Smooth muscle cell of the brain vasculature (primary cell): Measurements from ENCODE around the gene BTBD3.

Experiments
- DNase-seq: peaks from one replicate; pipeline ENCODE4 v3.0.0-alpha.2; 2012; ENCODE audit warnings: low read depth, low spot score

The BTBD3 gene

DNA sequence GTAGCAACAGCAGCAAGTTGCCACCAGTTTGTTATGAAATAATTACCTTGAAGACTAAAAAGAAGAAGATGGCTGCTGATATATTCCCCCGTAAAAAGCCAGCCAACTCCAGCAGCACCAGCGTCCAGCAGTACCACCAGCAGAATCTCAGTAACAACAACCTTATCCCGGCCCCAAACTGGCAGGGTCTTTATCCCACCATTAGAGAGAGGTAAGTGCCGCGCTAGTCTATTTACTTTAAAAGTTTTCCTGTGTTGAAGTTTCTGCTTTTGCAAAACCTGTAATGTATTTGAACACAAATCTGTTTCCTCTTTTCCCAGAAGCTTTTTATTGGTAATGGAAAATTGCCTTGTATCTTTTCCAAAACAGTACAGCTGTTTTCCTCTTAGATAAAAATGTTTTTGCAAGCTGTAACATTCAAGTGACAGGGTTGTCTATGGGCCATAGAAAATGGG, 725 bp downstream of the BTBD3 start:
- no peak for DNase-seq

DNA sequence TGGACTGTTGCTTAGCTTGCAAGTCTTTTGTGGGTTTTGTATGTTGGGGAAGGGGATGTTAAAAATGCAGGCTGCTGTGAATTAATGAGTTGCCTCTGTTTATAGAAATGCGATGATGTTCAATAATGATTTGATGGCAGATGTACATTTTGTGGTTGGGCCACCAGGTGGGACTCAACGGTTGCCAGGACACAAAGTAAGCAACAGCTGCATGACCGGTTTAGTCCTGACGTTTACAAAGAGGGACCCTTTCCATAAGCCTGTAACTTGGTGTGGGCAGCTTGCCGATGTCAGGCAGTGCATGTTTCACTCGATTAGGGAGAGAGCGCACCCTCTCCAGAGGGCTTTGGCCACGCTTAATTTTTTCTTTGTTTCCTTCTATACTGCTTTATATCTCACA, 1.3 kb downstream of the BTBD3 start:
- no peak for DNase-seq

DNA sequence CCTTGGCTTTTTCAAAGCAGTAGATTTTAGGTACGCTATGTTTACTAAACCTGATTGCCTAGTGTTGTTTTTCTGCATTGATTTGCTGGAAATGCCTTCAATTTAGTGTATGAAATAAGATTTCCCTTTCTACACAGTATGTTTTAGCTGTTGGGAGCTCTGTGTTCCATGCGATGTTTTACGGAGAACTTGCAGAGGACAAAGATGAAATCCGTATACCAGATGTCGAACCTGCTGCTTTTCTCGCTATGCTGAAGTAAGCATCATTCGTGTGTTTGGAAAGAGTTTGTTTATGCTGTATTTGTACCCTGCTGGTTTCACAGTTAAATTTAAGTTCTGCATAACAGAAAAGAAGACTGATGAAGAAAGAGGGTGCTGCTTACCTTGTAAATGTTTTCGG, 1.9 kb downstream of the BTBD3 start:
- no peak for DNase-seq

DNA sequence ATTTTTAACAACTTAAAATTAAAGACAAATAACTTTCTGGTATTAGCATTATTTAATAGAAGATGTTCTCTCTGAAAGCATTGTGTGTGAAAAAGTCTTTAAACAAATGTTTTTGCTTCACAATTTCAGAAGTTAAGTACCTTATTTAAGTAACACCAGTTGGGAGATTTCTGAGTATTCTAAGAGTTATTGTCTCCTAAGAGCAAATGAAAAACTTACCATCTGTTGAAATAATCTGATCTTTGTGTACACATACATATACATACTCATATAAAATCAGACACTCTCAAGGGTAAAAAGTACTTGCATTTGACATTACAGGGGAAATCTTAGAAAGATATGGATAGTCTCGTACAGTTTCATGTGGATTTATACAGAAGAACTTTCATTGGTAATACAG, 2.4 kb downstream of the BTBD3 start:
- no peak for DNase-seq

DNA sequence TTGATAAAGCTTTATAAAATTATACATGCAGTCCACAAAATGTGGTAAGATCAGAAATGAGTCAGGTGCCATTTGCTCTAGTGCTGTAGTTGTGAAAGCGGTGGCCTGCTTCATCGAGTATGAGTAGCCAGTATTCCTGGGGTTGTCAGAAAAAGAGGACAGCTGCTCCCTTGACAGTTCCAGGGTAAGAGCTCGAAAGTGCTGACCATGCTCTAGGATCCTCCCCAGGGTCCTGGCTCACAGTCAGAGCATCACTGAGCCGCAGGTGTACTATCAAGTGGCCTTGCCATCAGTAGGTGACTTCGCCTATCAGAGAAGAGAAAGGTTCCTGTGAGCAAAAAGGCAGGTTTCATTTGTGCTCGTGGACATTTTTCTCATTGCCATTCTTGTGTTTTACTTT, 3.6 kb downstream of the BTBD3 start:
- DNase-seq, result no peak

DNA sequence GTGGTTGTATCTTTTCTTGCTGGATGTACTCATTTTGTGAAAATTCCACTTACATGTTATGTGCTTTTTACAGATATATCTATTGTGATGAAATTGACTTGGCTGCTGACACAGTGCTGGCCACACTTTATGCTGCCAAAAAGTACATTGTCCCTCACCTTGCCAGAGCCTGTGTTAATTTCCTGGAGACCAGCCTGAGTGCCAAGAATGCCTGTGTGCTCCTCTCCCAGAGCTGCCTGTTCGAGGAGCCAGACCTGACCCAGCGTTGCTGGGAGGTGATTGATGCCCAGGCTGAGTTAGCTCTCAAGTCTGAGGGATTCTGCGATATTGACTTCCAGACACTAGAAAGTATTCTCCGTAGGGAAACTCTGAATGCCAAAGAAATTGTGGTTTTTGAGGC, 4.9 kb downstream of the BTBD3 start:
- DNase-seq, result no peak

DNA sequence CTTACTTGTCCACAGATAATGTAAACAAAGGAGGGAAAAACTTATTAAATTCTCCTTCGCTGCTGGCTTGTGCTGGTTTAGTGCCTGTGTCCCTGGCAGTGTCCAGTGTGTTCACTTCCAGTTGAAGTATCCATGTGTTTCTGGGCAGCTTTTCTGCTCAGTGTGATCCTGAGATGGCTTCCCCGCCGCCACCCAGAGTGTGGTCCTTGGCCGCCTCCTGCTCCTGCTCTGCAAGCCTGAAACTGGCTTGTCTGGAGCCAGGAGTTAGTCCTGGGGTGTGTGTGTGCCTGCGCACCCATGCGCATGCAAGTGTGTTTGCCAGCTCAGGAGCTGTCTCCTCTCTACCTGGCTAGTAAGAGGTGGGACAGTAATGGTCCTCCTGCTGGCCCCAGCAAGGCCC, 7.2 kb downstream of the BTBD3 start:
- no peak for DNase-seq

DNA sequence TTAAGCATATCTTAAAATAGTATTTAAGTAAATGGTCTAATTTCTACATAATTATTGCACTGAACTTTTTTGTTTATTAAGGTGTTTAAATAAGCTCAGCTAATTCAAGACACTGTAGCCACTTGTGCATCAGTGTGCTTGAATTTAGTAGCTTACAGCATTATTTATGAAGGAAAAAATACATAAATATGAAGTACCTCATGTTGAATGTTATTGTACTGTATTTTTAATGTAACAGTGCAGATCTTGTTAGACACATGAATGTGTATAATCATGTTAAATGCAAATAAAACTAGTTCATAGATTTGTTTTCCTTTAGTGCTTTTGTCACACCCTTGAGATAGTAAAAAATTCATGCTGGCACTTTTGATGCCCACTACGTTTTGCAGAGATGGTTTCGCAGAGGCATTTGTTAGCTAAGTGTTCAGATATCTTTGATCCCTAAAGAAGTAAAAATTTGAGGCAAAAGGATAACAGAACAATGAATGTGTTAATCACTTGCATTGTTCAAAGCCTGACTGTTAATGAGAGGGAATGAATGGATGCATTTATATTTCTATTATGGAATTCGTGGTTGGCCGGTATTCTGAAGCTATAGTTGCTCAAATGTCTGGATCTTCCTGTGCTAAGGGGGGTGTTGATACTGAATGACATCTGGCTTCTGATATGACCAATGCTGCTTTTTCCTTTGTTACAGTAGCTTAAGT, 8.8 kb downstream of the BTBD3 start:
- DNase-seq, result no peak

DNA sequence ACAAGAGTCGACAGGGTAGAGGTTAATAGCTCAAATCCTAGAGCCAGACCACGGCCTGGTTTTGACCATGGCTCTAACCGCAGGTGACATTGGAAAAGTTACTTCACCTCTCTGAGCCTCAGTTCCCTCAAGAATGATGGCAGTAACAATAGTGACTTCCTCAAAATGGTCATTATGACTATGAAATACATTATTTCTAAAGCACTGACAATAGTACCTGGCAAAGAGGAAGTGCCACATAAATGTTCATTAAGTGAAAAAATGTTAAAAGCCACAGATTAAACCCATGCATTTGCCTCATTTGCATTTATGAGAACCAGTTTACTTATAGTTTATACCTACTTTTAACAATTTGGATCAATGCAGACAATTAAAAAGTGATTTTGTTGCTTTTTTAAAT, 12.3 kb downstream of the BTBD3 start:
- DNase-seq, result no peak

DNA sequence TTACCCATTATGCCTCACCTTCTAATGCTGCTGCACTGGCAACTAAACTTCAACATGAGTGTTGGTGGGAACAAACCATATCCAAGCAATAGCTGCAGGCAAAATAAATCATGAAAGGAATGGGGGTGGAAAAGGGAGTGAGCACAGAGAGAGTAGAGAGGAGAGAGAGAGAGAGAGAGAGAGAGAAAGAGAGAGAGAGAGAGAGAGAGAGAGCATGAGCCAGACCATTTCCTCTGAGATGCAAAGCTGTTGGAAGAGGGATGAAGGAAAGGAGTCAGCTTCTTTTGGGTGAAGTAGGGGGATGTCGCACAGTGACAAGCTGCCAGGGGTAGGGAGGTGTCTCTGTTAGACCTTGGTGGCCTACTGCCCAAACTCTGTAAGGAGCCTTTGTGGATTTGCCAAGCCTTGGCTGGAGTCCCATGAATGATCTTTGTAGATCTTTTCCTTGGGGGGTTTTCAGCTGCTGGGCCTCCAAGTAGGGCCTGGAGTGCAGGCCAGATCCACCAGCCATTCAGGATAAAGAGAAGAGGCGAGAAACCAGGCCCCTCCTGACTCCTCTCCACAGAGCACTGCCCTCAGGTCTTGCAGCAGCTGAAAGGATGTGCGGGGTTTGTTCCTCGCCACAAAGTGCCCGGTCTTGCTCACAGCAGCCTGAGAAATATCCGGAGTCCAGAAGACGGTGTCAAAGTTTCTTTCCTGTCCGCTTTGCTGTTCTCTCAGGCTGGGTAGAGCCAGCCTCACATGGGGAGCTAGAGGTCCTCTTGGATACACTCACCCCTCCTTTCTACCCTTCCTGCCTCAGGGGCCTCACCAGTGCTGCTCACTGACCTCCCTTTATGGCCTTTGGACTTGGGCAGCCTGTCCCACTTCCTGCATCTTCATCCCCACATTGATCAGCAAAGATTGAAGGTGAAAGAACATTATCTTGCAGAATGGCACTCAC, 17.8 kb downstream of the BTBD3 start:
- DNase-seq, result no peak

DNA sequence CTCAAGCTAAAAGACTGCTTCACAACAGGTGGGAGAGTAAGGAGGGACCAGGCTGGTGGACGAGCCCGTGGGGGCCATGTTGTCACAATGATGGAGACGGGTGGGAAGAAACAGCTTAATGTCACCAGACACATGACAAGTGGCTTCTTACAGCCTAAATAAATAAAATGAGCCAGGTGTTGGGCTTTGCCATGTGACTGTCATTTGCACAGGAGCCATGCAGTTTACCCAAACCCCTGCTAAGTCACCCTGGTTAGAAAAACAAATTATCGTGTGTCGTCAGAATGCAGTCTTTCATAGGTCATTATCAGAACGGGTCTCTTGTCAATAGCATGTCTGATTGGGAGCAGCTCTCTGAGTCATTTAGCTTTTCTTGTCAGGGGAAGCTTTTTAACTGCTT, 18.5 kb downstream of the BTBD3 start:
- DNase-seq, result no peak

DNA sequence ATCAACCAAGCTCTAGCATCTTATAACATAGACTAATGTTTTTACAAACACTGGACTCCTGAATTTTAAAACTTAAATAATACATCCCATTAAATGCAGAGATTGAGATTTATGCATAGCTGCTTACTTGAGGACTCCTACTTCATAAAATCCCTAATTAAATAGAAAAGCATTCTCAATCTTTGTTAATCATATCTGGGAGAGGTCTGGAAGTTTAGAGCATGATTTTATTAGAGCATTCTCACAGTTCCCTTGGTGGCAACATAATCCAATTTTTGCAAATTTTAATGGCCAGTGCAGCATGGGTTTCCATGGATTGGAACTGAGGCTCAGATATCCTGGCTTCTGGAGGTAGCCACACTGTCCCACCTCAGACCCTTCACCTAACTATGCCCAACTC, 19.5 kb downstream of the BTBD3 start:
- no peak for DNase-seq

DNA sequence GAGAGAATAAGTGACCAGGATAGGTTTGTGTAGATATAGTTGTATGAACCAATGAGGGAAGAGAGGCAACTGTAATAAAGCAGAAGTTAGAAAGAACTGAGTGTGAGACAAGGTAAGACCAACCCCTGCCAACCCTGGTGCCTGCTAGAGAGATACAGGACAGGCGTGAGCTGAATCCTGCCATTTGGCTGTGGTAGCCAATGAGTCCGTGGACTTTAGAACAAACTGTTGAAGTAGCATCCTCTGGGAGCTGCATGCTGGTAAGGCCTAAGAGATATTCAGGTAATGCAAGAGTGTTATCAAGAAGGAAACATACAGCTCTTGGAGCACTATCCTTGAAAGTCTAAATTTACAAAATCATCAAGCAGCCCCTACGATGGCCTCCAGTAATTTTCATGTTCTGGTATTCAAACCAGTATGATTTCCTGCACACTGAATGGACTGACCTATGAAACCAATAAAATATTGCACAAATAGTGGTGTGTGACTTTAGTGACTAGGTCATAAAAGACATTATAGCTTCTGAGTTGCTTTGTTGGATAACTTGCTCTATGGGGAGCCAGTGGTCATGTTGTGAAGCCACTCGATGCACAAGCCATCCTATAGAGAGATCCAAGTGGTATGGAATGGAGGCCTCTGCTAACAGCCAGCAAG, 24.0 kb downstream of the BTBD3 start:
- DNase-seq, result no peak

DNA sequence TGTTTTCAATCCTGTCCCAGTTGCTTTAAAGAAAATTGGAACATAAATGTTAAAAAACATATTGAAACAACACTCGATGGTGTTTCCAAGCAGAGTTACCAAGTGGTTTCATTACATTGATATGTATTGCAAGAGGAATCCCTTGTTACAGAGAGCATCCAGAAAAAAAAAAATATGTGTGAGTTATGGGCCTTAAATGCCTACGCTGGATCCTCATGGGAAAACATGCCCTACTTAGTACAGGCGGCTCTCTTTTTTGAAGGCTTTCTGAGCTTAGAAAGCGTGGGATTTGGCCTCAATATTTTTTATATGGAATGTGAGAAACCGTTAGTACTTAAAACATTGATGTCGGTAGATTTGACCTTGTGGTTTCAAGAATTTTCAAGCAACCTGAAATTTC, 26.1 kb downstream of the BTBD3 start:
- DNase-seq, result no peak

DNA sequence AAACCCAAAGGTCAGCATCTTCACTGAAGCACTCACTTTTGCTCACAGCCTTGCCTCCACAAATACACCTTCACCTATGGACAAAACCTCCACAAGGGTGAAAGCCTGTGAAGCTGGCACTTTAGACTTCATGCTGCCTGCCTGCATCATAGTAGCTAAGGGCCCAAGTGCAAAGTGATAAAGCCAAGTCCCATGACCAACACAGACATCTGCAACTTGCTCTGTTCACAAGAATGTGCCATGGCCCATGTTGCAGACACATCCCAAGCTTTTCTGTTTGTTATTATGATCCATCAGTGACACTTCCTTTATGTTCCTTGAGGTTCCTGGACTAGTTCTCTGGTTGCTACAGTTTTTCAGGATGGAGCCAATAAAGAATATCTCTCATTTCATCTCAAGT, 31.1 kb downstream of the BTBD3 start:
- no peak for DNase-seq

DNA sequence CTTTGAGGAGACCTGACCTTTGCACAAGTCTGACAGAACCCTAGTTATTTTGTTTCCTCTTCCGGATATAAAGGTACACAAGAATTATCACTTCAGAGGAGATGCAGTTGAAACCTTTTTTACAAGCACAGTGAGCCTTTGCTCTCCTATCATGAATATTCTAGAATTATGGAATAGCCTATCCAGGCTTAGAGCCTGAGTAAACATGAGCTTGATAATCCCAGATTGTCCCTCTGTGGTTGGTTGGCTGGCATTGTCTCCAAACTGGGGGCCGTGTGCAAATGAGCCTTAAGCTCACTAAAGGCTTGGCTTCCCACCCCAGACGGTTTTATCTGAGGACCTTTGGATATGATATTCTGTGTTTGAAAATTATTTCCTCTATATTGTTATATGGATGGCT, 32.0 kb downstream of the BTBD3 start:
- no peak for DNase-seq

DNA sequence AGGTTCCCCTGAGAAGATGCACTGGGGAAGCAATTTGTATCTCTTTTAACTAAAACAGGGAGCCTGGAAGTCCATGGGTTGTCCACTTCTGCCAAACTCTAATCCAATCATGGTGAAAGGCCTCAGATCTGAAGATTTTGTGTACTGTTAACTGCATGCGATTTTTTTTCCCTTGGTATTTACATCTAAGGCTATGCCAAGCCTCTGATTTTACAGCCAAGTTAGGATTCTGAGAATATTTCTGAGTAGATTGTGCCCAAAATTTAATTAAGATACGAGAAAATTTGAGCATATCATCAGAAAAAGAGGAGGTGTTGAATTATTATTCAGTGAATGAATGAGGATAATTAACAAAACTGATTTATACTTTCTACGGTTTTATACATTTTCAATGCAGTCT, 34.0 kb downstream of the BTBD3 start:
- no peak for DNase-seq

DNA sequence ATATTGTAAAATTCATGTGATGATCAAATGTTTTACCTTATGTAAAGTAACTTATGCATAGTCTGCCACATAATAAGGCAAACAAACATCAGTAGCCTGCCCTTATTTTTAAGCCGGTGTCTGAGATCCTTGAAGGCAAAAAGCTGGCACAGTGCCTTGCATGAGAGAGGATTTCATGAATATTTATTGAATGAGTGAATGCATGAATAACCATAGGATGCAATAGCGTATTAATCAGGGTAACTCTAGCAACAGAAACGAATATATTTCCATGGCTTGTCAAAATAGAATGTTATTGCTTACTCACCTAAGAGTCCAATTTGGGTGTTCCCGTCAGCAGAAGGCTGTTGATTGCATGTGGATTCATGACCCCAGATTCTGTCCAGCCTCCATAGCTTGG, 34.9 kb downstream of the BTBD3 start:
- DNase-seq, result no peak

DNA sequence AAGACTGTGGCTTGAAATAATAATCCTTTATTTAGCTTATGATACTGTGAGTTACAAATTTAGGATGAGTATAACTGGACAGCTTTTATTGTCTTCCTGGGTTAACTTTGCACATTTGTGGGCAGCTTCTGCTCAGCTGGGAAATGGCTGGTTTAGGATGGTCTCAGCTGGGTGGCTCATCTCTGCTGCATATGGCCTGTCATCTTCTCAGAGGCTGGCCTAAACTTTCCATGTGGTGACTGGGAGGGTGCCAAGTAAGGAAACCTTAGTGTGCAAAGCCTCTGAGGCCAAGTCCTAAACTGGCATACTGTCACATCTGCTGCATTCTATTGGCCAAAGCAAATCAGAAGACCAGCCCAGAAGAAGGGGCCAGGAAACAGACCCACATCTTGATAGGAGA, 40.2 kb downstream of the BTBD3 start:
- no peak for DNase-seq

DNA sequence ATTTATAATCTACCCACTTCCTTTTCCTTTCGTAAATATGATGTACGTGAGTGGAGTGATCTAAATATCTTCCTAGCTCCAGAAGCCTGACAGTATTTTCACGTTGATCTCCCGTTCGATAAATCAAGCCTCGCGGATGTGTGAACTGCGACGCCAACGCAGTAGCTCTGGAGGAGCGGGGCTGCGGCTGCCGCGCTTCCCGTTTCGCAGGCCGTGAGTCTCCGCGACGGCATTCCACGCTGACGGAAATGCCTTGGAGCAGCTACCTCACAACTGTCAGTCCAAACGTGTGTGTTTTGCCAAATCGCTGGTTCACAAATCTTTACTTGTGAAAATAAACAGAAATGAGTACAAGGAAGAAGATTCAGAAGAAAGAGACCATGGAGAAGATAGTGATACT, 41.2 kb downstream of the BTBD3 start:
- DNase-seq, result no peak

DNA sequence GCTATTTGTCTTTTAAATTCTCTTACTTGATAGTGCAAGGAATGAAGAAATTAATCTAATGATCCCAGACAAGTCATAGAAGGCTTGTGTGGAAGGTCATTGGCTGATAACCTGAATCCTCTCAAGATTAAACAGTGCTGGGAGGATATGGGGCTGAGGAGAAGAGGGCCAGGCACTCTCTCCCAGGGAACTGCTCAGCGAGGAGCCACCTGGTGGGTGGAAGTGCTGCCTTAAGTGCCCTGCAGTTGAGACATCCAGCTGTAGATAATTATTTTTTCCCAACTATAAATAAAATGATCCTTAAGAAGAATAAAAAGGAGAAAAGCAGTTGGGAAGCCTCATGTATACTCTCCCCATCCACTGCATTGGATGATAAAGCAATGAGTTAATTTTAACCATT, 47.9 kb downstream of the BTBD3 start:
- no peak for DNase-seq

DNA sequence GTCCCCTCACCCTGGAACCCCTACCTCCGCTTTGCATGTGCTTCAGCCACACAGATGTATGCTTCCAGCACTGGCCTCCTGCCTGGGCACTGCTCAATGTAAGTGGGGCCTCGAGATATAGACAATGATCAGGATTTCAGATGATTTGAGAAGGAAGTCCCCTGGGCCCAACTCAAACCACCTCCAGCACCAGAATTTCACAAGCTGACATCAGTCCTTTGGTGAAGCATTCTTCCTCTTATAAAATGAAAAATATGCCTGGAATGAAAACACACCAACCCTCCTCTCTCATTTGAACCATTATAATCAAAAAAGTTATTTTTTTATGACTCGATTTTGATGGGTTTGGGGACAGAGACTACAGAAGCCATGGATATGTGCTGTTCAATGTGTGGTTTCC, 48.5 kb downstream of the BTBD3 start:
- DNase-seq, result no peak
